ENCODE data around the gene UNC80. TPM values are rescaled to one million over a fixed set of nuclear protein-coding genes. Genes with fewer than 3 reads are reported as not detected.

The UNC80 gene
- total and polyA plus RNA-seq, 2 of the 4 experiments (the other 2 are of a cell fraction): not detected

GRCh38 chr2:210009896-210010295 is 238.3 kb downstream of the UNC80 start:
- Histone ChIP-seq H3K4me1 (ENCODE audit: control insufficient read depth, insufficient read depth, low read length) (0 out of 2 replicates have a peak, but pooled peaks cover 1% of the 10 kb centered on the region), H3K4me3 (ENCODE audit: insufficient read depth, low read depth, low read length) (no peak overlapping the region), H2AFZ (replicated peaks; ENCODE audit: low read length, poor library complexity) (no peak overlapping the region), H2AK5ac (ENCODE audit: low read depth, low read length) (no peak overlapping the region), H2BK15ac (ENCODE audit: low read depth, low read length) (no peak overlapping the region), H3K14ac (replicated peaks; ENCODE audit: low read depth, low read length) (no peak overlapping the region), H4K5ac (ENCODE audit: low read depth, low read length) (no peak overlapping the region), H3K9me3 (ENCODE audit: control insufficient read depth, insufficient read depth, low read length) (no peaks in the 10 kb centered on the region), H3K79me1 (ENCODE audit: low read depth in 1 of 2, low read length in 2 of 2) (peaks cover 8 to 28% of the 10 kb centered on the region in 2 experiments), H3K36me3 (ENCODE audit: control insufficient read depth, insufficient read depth, low read length) (peaks cover 22% of the 10 kb centered on the region), H3K27me3 (ENCODE audit: control insufficient read depth, insufficient read depth, low read length) (no peaks in the 10 kb centered on the region), H3K56ac (ENCODE audit: extremely low read depth, insufficient read depth, low read length) (no peak overlapping the region), H3K27ac (ENCODE audit: insufficient read depth, low read length) (no peak overlapping the region), H3K4ac (ENCODE audit: low read depth, low read length) (no peak overlapping the region), H4K91ac (ENCODE audit: insufficient read depth, low read depth, low read length) (no peak overlapping the region), H2AK9ac (replicated peaks; ENCODE audit: low read depth, low read length, poor library complexity) (no peak overlapping the region), H2BK5ac (ENCODE audit: low read depth, low read length, poor library complexity, severe bottlenecking) (no peak overlapping the region), H4K8ac (ENCODE audit: low read depth in 2 of 2, low read length in 2 of 2) (no peak overlapping the region), H3K4me2 (ENCODE audit: low read depth, low read length) (no peak overlapping the region), H3K18ac (ENCODE audit: low read depth, low read length) (no peak overlapping the region), H3K9ac (ENCODE audit: low read depth, low read length) (no peak overlapping the region), H3K23ac (ENCODE audit: low read depth, low read length) (no peak overlapping the region), H2BK120ac (ENCODE audit: low read depth, low read length) (no peak overlapping the region), H3K9me1 (ENCODE audit: insufficient read depth, low read length) (no peaks in the 10 kb centered on the region), H2BK20ac (ENCODE audit: low read depth, low read length) (no peak overlapping the region), H4K20me1 (ENCODE audit: insufficient read depth, low read length) (peaks cover 9% of the 10 kb centered on the region; the same call in 1 of the 2 replicates)
- in situ Hi-C loops (cut with MboI; ENCODE audit: low sequenced_read_pairs): no loop called here
- BruUV-seq (replicated peaks): no TSS peak
- DNase-seq: no peak
- TF ChIP-seq CTCF (conservative IDR thresholded peaks at IDR 0.05; ENCODE audit: low read depth, low read length) (no peak), BHLHE40 (IDR thresholded peaks at IDR 0.05; ENCODE audit: low read depth, low read length) (no peak), NFE2L2 (IDR thresholded peaks at IDR 0.05; ENCODE audit: low read depth, low read length) (no peak), RAD21 (IDR thresholded peaks at IDR 0.05; ENCODE audit: low read length) (no peak), USF2 (IDR thresholded peaks at IDR 0.05; ENCODE audit: low read depth, low read length) (no peak), RFX5 (IDR thresholded peaks at IDR 0.05; ENCODE audit: low read depth, low read length) (no peak), FOS (IDR thresholded peaks at IDR 0.05; ENCODE audit: low read depth, low read length) (no peak), POLR2A (IDR thresholded peaks at IDR 0.05; ENCODE audit: low read depth, low read length) (no peak), MAFK (IDR thresholded peaks at IDR 0.05; ENCODE audit: low read depth, low read length) (no peak), MXI1 (IDR thresholded peaks at IDR 0.05; ENCODE audit: borderline replicate concordance, low read depth, low read length) (no peak), MAZ (IDR thresholded peaks at IDR 0.05; ENCODE audit: borderline replicate concordance, low read depth, low read length) (no peak), CHD1 (IDR thresholded peaks at IDR 0.05; ENCODE audit: low read depth, low read length) (no peak), ELK1 (IDR thresholded peaks at IDR 0.05; ENCODE audit: borderline replicate concordance, low read depth, low read length) (no peak), RCOR1 (IDR thresholded peaks at IDR 0.05; ENCODE audit: insufficient replicate concordance, low read length) (no peak), CEBPB (IDR thresholded peaks at IDR 0.05; ENCODE audit: low read depth, low read length) (no peak), SMC3 (IDR thresholded peaks at IDR 0.05; ENCODE audit: low read depth, low read length) (no peak)
- dilution Hi-C loops (cut with HindIII; ENCODE audit: low sequenced_read_pairs, unreplicated experiment): no loop called here
- CTCF ChIA-PET: interaction anchor here (0.6 kb wide), 1 partner anchor 36 kb away, joined by 3 read pairs; no protein-coding TSS in a partner anchor
- intact Hi-C loops (cut with micrococcal nuclease): no loop called here
- WGBS, 2 experiments (ENCODE audit: extremely low coverage in 2 of 2, insufficient read length in 1 of 2): no CpG with 5 or more reads among the region's 3 CpGs
- POLR2A ChIA-PET (ENCODE audit: unreplicated experiment): no interaction called here
- ATAC-seq (ENCODE audit: low read depth): no peak

Measured in IMR-90 (cell line).